SK-N-SH treated with all-trans-retinoic acid at 6 μM for 48 hours (cell line): Measurements from ENCODE around the gene MT4.

Experiments used
- BACH2 ChIP-seq: fragments of 250-450 bp; sonication (Bioruptor Pico); IDR thresholded peaks from 2 replicates; pipeline ENCODE4 v1.9.0; 2021; ENCODE audit warnings: mild to moderate bottlenecking, borderline replicate concordance
- ESRRG ChIP-seq: fragments of 250-450 bp; sonication (Bioruptor Pico); IDR thresholded peaks from 2 replicates; pipeline ENCODE4 v1.6.1; 2021; ENCODE audit warnings: mild to moderate bottlenecking
- OSR1 ChIP-seq: fragments of 250-450 bp; sonication (Bioruptor Pico); IDR thresholded peaks from 2 replicates; pipeline ENCODE4 v1.8.0; 2022; ENCODE audit warnings: moderate library complexity, mild to moderate bottlenecking, inconsistent platforms
- PATZ1 ChIP-seq: fragments of 250-450 bp; sonication (Bioruptor Pico); IDR thresholded peaks from 2 replicates; pipeline ENCODE4 v1.8.0; 2020; ENCODE audit warnings: mild to moderate bottlenecking, moderate library complexity, borderline replicate concordance
- PPARA ChIP-seq: fragments of 250-450 bp; sonication (Bioruptor Pico); IDR thresholded peaks from 2 replicates; pipeline ENCODE4 v1.5.0; 2020; ENCODE audit warnings: mild to moderate bottlenecking, borderline replicate concordance
- RARB ChIP-seq: fragments of 250-450 bp; sonication (Bioruptor Pico); IDR thresholded peaks from 2 replicates; pipeline ENCODE4 v1.8.0; 2021; ENCODE audit warnings: mild to moderate bottlenecking, moderate library complexity
- TCF4 ChIP-seq: fragments of 250-450 bp; sonication (Bioruptor Pico); IDR thresholded peaks from 2 replicates; pipeline ENCODE4 v1.8.0; 2021; ENCODE audit warnings: mild to moderate bottlenecking, moderate library complexity, borderline replicate concordance
- TSHZ2 ChIP-seq: fragments of 250-450 bp; sonication (Bioruptor Pico); IDR thresholded peaks from 2 replicates; pipeline ENCODE4 v1.5.0; 2020; ENCODE audit warnings: mild to moderate bottlenecking, moderate library complexity
- ZC3H10 ChIP-seq: fragments of 250-450 bp; sonication (Bioruptor Pico); IDR thresholded peaks from 2 replicates; pipeline ENCODE4 v1.5.1; 2021; ENCODE audit warnings: mild to moderate bottlenecking, moderate library complexity
- ZFP3 ChIP-seq: fragments of 250-450 bp; sonication (Bioruptor Pico); IDR thresholded peaks from 2 replicates; pipeline ENCODE4 v1.5.0; 2020; ENCODE audit warnings: mild to moderate bottlenecking, moderate library complexity
- ZFP30 ChIP-seq: fragments of 450-650 bp; formaldehyde crosslinking; IDR thresholded peaks from 2 replicates; pipeline ENCODE4 v1.5.0; 2022; ENCODE audit warnings: mild to moderate bottlenecking, moderate library complexity

GRCh38 chr16:56571525-56571924 is 6.7 kb downstream of the MT4 start:
- no peak for TF ChIP-seq PPARA
- TF ChIP-seq BACH2: no peak
- TF ChIP-seq RARB: no peak
- TF ChIP-seq ZFP30 (CRISPR knock-in tag): no peak
- no peak for TF ChIP-seq PATZ1 (CRISPR knock-in tag)
- no peak for TF ChIP-seq ZFP3
- TF ChIP-seq ZC3H10 (CRISPR knock-in tag): no peak
- no peak for TF ChIP-seq TSHZ2
- TF ChIP-seq OSR1 (CRISPR knock-in tag): no peak
- TF ChIP-seq TCF4 (CRISPR knock-in tag): no peak
- TF ChIP-seq ESRRG: no peak
